HPDE6-E6E7 (cell line): ENCODE results near the gene BET1L.
"Not testable (repeated sequence)": the region's sequence is repeated elsewhere in the genome, so short reads cannot be mapped to it uniquely, and the experiment has no call there.

Experiments
- DNase-seq: peaks from one replicate; pipeline ENCODE4 v3.0.0; 2011; ENCODE audit warnings: missing footprints; ENCODE audit errors: extremely low spot score

Gene BET1L

DNA sequence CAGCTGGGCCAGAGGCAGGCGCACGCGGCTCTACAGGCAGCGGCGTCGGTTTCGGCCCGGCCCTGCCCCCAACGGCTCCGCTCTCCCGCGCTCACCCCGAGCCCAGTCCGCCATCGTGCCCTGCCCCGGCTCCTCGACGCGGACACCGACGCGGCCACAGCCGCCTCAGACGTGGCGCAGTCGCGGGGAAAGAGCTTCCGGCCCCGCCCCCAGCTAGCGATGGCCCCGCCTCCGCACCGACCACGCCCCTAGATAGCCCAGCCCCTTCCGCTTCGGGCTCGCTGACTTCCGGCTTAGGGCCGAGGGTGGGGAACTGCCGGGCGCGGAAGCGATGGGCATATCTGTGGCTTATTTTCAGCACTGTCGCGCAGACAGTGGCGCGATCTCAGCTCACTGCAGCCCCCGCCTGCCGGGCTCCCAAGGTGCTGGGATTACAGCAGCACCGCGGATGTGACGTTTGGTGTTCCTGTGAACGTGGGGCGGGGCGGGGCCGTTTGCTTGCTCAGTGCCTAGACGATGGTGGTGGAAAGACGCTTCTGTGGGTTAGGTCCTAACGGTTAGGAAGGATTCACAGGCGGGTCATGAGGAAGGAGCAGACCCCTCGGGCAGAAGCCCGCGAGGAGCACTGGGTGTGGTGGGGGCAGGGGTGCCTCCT is at the start of gene BET1L, which contains the start of gene RIC8A:
BET1L (minus strand) TSS at position 192 of the 655 bp plus-strand sequence; CDS start at position 114, 78 bp downstream.
RIC8A (plus strand) TSS at position 501 of the 655 bp plus-strand sequence. CDS start 1,147 bp downstream, outside the sequence.
- peak; percentile 89 for DNase-seq

GRCh38 chr11:255816-256215 is 48.6 kb upstream of the BET1L start:
- no peak for DNase-seq

GRCh38 chr11:255176-255575 is 48.0 kb upstream of the BET1L start:
- DNase-seq, result no peak

DNA sequence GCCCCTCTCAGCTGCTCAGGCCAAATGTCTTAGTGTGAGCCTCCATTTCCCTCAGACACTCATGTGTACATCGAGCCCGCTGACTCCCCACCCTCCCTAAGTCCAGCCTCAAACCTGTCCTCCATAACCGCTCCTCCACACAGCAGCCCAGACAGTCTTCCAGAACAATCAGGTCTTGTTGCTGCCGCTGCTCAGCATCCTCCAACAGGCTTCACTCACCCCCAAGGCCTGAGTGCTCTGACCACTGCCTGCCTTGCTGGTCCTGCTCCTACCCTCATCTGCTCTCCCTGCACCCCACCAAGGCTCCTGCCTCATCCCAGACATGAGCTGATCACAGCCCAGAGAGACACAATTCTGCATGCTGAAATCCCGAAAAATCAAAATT is 46.7 kb upstream of the BET1L start:
- no peak for DNase-seq

DNA sequence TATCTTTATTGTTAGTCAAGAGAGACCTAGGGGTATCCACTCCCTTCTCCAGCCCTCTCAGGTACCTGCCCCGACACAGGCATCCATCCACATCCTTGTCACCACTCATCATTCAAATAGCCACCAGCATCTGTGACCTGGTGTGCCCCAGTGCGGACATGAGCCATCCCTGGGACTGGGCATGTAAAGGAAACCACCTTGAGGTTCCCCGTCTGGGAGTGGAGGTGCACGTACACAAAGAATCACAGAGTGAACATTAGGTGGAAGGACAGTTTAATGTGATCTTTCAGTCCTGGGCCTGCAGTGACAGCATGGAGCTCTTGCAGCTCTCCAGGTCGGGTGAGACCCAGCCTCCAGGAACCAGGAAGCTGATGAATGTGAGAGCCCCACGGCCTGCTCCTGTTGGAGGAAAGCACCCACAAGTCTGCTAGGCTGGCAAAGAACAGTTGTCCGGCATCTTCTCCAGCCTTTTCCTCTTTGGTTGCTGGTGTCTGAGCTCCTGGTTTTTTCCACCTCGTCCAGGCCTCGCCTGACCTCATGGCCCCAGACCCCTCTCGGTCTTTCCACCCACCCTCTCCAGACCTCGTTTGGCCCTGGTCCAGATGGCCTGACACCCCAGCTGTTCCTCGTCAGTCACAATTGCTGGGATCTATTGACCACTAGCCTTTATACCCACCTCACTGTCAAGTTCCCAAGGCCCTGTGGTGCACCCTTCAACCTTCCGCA is 46.1 kb upstream of the BET1L start:
- DNase-seq, result no peak

- DNase-seq, result no peak
Observed at GRCh38 chr11:252666-253065, 45.5 kb upstream of the BET1L start.

- DNase-seq, result no peak
Observed at GRCh38 chr11:251550-251949, 44.4 kb upstream of the BET1L start.

- no peak for DNase-seq
Observed at GRCh38 chr11:250740-251299, 43.6 kb upstream of the BET1L start.

DNA sequence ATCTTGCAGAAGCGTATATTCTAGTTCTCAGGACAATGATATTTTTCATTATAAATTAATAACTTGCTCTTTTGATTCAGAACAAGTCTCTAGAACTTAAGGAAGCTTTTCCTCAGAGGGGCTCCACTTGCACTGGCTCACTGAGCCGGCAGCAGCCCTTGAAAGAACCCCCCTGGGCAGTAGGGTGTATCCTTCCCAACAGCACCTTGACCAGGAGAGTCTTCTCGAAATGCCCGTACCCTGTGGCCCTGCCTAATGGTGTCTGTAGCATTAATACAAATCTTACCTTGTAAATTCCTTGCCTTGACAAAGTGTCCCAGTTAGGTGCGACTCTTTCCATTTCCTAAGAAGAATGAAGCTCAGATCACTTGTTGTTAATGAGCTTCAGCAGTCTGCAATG is 43.1 kb upstream of the BET1L start:
- no peak for DNase-seq

DNA sequence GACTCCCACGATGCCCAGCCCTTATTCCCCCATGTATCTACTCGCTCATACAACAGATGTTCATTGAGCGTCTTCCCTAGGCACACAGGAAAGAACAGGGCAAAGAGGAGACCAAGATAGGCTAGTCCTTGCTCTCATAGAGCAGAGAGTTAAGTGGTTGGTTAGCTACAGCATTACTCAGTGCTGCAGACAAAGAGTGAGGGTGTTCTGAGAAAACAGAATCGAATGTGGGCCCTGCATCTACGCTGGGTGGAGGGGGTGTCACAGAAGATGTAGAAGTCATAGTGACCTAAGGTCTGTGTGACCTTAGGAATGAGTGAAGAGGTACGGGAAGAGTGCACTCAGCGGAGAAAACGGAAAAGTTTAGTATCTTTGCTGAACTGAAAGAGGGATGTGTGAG is 41.9 kb upstream of the BET1L start:
- no peak for DNase-seq

GRCh38 chr11:244376-244775 is 37.2 kb upstream of the BET1L start:
- no peak for DNase-seq

DNA sequence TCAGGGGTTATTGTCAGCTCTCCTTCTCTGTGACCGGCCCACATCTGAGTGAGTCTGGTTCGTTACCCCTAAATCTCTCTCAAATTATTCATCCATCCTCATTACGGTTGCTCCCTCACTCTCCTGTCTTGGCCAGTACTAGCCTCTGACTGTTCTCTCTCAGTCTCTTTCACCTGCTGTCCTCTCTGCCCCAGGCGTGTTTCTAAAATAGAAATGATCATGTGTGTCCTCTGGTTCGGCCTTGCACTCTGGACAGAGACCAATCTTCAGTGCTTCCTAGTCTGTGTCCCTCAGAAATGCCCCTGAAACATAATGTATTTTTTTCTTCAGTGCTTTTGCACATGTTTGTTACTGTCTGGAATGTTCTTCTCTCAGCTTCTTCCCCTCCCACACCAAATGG is 34.4 kb upstream of the BET1L start:
- DNase-seq, result no peak

GRCh38 chr11:240315-240714 is 33.1 kb upstream of the BET1L start:
- no peak for DNase-seq

- DNase-seq, result not testable (repeated sequence)
Observed at GRCh38 chr11:238346-238745, 31.1 kb upstream of the BET1L start.

DNA sequence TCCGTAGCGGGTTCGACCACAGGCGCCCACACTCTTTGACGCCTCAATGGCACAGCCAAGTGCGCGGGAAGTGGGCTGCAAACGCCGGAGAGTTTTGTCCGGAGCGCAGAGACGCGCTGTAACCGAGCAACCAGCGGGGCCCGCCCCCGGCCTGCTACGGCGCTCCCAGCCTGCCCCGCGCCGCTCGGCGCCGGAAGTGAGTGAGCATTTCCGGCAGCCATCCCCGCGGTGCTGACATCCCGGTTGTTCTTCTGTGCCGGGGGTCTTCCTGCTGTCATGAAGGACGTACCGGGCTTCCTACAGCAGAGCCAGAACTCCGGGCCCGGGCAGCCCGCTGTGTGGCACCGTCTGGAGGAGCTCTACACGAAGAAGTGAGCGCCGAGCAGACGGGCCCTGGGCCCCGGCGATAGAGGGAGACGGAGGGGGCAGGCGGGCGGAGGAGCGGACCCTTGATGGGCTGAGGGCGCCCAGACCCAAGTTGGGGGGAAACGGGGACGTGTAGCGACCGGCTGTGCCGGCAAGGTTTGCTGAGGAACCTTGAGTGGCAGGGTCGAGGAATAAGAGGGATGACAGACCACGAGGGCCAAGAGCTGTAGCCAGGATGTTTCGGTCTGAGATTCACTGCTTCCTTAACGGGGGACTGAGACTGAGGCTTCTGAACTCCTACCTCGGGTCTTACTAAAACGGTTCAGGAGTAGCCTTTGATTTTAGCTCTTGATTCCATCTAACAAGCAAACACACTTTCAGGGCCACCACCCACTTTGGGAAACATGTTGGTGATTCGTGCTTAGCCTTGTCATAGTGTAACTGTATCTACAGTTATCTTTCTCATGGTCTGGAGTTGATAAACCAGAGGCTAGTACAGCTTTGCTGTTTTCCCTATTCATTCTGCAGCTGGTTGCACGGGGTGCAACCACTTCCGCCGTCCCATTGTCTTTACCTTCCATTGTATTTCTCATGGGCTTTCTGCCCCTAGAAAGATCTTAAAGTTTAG is 29.9 kb upstream of the BET1L start, which contains the start of gene PSMD13:
PSMD13 (plus strand) TSS at position 203 of the 994 bp plus-strand sequence; CDS start at position 277, 74 bp downstream.
- DNase-seq, result peak; percentile 82

GRCh38 chr11:235997-236773 is 29.0 kb upstream of the BET1L start, which contains the start of gene SIRT3:
Gene SIRT3, minus strand, starts transcription at chr11:236342. Its CDS starts 14 bp downstream, at chr11:236328.
- DNase-seq, result peak; percentile 90

DNA sequence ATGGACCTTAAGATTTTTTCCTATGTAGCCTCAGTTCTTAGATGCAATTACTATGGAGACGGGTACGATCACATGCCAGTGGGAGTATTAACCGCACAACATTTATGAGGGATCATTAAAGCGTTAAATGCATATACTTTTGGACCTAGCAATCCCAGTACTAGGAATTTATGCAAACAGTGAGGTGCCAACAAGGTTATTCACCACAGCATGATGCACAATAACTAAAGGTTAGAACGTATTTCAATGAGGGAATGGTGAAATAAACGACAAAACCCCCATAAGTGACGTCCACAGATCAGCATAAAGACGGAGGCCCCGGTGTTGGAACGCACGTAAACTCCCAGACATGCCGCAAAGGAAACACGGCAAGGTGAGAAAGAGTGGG is 28.4 kb upstream of the BET1L start:
- no peak for DNase-seq

GRCh38 chr11:235180-235579 is 28.0 kb upstream of the BET1L start:
- no peak for DNase-seq

- DNase-seq, result no peak
Observed at GRCh38 chr11:232783-233565, 25.8 kb upstream of the BET1L start.

- DNase-seq, result no peak
Observed at GRCh38 chr11:230431-230830, 23.2 kb upstream of the BET1L start.
